ENCODE data around the gene ALG1. TPM values are rescaled to one million over a fixed set of nuclear protein-coding genes. Genes with fewer than 3 reads are reported as not detected.
"Not testable (repeated sequence)": the region's sequence is repeated elsewhere in the genome, so short reads cannot be mapped to it uniquely, and the experiment has no call there.

The ALG1 gene
- total RNA-seq, 1 donor from 2014 or later = 27.2 TPM

DNA sequence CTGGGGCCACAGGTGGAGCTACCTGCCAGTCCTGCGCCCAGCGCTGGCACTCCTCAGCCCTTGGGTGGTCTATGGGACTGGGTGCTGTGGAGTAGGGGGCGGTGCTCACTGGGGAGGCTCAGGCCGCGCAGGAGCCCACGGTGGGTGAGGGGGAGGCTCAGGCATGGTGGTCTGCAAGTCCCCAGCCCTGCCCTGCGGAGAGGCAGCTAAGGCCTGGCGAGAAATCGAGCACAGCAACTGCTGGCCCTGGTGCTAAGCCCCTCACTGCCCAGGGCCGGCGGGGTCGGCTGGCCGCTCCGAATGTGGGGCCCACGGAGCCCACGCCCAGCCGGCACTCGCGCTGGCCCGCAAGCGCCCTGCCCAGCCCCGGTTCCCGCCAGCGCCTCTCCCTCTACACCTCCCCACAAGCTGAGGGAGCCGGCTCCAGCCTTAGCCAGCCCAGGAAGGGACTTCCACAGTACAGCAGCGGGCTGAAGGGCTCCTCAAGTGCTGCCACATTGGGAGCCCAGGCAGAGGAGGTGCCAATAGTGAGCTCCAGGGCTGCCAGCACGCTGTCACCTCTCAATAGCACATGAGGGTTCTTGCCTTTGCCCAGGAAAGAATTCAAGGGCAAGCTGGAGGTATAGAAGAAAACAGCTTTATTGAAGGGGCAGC, 37.0 kb downstream of the ALG1 start:
- Histone ChIP-seq H3K4me1 (no peaks in the 10 kb centered on the region), H3K9me3 (no peaks in the 10 kb centered on the region), H3K4me3 (no peak overlapping the region), H3K36me3 (no peaks in the 10 kb centered on the region), H3K27ac (no peak overlapping the region), H3K27me3 (no peaks in the 10 kb centered on the region)
- intact Hi-C loops (cut with DNase I) = no loop called here
- DNase-seq (ENCODE audit: low spot score in 2 of 2) = no peak
- TF ChIP-seq, protein P1, sequence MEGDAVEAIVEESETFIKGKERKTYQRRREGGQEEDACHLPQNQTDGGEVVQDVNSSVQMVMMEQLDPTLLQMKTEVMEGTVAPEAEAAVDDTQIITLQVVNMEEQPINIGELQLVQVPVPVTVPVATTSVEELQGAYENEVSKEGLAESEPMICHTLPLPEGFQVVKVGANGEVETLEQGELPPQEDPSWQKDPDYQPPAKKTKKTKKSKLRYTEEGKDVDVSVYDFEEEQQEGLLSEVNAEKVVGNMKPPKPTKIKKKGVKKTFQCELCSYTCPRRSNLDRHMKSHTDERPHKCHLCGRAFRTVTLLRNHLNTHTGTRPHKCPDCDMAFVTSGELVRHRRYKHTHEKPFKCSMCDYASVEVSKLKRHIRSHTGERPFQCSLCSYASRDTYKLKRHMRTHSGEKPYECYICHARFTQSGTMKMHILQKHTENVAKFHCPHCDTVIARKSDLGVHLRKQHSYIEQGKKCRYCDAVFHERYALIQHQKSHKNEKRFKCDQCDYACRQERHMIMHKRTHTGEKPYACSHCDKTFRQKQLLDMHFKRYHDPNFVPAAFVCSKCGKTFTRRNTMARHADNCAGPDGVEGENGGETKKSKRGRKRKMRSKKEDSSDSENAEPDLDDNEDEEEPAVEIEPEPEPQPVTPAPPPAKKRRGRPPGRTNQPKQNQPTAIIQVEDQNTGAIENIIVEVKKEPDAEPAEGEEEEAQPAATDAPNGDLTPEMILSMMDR (IDR thresholded peaks at IDR 0.05) = no peak

DNA sequence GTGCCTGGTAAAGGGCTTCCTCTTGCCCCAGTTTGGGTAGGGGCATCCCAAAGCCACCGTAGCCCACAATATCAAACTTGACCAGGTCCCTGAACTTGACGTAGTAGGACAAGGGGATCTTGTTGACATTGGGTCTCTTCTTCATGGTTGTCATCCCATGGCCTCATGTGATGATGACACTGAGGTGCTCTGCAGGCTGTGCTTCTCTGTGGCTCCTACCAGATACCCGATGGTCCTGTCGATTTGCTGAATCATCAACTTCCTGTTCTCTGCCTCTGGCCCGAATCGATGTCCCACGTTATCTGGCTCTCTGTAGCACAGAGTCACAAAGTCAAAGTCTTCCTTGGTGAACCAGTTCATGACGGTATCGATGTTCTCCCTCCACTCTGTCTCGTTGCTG, 39.3 kb downstream of the ALG1 start:
- H3K4me3 ChIP-seq; H3K9me3 ChIP-seq; H3K27ac ChIP-seq; intact Hi-C loops (cut with DNase I); H3K27me3 ChIP-seq; H3K4me1 ChIP-seq; DNase-seq (ENCODE audit: low spot score in 2 of 2); H3K36me3 ChIP-seq: not testable (repeated sequence)

DNA sequence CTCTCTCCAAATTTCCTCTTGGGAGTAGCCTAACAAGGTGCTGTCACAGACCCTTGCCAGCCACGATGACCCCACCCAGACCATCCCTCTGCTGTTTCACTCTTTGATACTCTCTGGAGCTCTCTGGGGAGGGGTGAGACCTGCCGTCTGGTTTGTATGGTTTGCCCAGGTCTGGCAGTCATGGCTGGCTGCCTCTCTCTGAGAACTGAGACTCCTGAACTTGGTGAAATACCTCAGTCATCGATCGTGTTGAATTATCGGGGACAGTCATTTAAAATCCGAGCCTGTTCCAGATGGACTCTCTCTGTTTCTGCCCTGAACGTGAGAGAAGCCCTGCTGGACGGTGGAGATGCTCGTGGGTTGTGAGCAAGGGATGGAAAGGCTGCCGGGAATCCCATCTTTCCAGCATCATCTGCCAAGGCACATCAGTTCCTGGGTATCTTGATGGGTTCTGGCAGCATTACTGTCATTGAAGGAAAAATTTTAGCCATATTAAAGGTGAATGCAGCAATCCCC, 45.2 kb downstream of the ALG1 start:
- peak overlapping the region in 1 of 2 donors; percentile 41 for H3K4me3 ChIP-seq
- DNase-seq (ENCODE audit: low spot score in 2 of 2); H3K4me1 ChIP-seq; H3K27ac ChIP-seq; intact Hi-C loops (cut with DNase I); H3K27me3 ChIP-seq; H3K9me3 ChIP-seq; H3K36me3 ChIP-seq: not testable (repeated sequence)

DNA sequence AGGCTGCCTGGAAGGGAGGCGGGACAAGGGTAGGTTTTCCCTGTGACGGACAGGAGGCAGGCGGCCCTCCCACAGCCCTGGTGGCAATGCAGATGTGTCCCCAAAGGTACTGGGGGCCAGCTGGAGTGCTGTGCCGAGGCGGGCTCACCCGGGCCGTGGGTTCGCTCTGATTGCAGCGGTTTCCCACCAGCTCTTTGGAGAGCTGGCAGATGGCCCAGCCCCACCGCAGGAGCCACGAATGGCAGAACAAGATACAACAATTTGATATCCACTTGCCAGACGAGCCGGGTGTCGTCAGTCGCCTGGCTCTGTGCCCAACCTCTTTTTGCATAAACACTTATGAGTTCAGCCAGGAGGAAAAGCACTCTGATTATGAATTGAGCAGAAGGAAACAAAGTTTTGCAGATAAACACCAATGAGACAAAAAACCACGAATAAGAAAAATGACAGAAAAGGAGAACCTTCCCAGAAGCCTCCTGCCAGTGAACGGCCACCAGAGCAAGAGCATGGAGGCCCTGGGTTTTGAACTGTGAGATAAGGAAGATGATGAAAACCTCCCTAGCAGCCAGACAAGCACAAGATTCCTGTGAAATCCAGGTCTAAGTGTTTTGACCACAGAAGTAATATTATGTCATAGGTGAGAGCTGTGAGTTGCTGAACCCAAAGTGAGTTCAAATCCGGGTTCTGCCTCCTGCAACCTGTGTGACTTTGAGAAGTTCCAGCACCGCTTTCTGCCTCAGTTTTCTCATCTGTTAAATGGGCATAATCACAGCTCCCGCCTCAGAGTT, 45.9 kb downstream of the ALG1 start:
- H3K9me3 ChIP-seq; DNase-seq (ENCODE audit: low spot score in 2 of 2); H3K36me3 ChIP-seq; H3K27me3 ChIP-seq; H3K27ac ChIP-seq; H3K4me1 ChIP-seq; intact Hi-C loops (cut with DNase I): not testable (repeated sequence)
- H3K4me3 ChIP-seq = peak overlapping the region in 1 of 2 donors; percentile 41

DNA sequence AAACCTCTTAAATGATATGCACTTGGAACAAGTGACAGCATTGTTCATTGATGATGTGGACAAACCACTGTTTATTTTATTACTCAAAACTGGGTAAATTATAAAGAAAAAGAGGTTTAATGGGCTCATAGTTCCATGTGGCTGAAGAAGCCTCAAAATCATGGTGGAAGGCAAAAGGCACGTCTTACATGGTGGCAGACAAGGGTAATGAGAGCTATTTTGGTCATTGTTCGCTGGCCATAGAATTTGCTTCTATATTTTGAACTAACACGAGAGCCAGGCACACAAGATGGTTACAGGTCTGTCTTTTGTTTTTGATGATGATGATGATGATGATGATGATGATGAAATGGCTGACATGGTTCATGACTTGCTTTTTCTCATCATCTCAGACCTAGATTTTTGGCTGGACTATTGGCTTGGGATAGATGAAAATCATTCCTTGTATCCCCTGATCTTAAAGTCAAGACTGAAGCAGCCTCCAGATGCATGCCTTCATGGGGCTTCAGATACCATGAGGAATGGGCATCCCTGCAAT, 59.9 kb downstream of the ALG1 start:
- H3K27ac ChIP-seq, H3K36me3 ChIP-seq: not testable (repeated sequence)

DNA sequence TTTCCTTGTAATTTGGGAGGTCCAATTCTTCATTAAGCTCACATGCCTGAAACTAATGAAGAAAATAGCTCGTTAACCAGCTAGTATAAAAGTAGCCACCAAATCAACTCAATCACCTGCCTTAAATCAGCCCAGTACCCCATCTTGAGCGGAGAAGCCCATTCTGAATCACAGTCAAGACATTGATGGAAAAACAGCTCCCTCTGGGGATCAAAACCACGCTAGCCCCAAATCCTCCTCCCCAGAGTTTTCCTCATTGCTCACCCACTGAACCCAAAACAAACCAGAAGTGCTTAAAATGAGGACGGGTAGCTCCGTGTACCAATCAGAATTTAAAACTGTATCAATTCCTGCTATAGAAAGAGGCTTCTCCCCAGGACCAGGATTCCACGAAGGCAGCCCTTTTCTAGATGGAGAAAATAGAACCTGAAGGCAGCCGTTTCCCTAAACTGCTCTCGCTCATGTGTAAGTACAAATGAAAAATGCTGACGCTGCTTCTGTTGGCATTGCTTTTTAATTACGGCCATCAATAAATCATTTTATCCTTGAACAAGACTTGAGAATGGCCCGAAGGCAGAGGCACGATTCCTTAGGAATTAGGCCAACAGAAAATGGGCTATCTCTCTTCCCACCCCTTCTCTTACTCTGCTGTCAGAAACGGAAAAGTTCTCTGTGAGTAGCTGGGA, 61.4 kb downstream of the ALG1 start:
- intact Hi-C loops (cut with DNase I); H3K4me1 ChIP-seq; H3K27ac ChIP-seq; H3K4me3 ChIP-seq; H3K27me3 ChIP-seq; H3K36me3 ChIP-seq; H3K9me3 ChIP-seq; DNase-seq (ENCODE audit: low spot score in 2 of 2): not testable (repeated sequence)

More for the DNA sequence above, 59.9 kb downstream of the ALG1 start:
- H3K27me3 ChIP-seq; H3K4me1 ChIP-seq; DNase-seq (ENCODE audit: low spot score in 2 of 2); intact Hi-C loops (cut with DNase I); H3K9me3 ChIP-seq; H3K4me3 ChIP-seq: not testable (repeated sequence)

DNA sequence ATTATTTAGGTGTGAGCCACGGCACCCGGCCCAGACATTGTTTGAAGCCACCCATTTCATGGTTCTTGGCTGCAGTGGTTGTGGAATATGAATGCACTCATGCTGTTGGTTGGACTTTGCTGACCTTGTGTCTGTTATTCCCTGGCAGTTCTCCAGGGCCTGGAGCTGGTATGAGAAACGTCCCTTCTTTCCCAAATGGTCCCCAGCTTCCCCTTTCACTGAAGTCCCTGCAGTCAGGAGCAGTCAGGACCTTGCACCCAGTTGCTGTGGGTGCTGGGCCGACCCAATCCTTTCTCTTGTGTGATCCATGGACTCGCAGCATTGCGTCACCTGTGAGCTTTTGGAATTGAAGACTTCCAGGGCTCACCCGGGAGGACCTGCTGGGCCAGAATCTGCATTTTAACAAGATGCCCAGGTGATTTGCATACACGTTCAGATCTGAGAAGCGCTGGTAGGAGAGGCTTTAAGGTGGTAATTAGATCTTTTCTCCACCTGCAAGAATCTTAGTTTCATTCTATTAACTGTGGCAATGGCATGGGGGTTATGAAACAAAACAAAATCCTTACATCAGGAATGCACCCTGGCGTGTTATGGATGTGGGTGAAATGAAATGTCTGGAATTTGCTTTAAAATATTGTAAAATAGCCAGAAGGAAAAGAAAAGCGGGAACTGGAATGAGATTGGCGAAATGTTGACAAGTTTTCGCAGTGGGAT, 63.3 kb downstream of the ALG1 start:
- intact Hi-C loops (cut with DNase I); H3K4me1 ChIP-seq; H3K36me3 ChIP-seq; H3K27ac ChIP-seq; H3K9me3 ChIP-seq; DNase-seq (ENCODE audit: low spot score in 2 of 2); H3K27me3 ChIP-seq; H3K4me3 ChIP-seq: not testable (repeated sequence)

Other genes starting within 250 kb of the ALG1 start
- 39.2 TPM for gene GLYR1, start 224.6 kb upstream of the ALG1 start, total RNA-seq
- 31.8 TPM for gene UBN1, start 224.4 kb upstream of the ALG1 start, total RNA-seq
- 25.7 TPM for gene PPL, start 134.7 kb upstream of the ALG1 start, total RNA-seq
- gene SEC14L5, start 113.5 kb upstream of the ALG1 start, total RNA-seq = 5.7 TPM
- 23.0 TPM for gene NAGPA, start 37.9 kb upstream of the ALG1 start, total RNA-seq
- 4.6 TPM for gene C16orf89, start 5.9 kb upstream of the ALG1 start, total RNA-seq
- gene EEF2KMT, start 26.0 kb downstream of the ALG1 start, total RNA-seq = 2.8 TPM